Head of caudate nucleus (tissue), 42 donors: ENCODE results near the gene HNRNPA1.
"Not testable (repeated sequence)": the region's sequence is repeated elsewhere in the genome, so short reads cannot be mapped to it uniquely, and the experiment has no call there.

Source experiments
- DNase-seq, 42 donors: peaks; one replicate each; pipeline versions ENCODE4 v3.0.0 to v3.0.0-alpha.2; 2020 to 2021; ENCODE audit warnings: mixed read lengths in 7 of 42
- intact Hi-C: fragments of 100-400 bp; cut with DNase I; formaldehyde crosslinking; loops from one replicate; pipeline ENCODE4 v1.15.0; 2022

The HNRNPA1 gene

DNA sequence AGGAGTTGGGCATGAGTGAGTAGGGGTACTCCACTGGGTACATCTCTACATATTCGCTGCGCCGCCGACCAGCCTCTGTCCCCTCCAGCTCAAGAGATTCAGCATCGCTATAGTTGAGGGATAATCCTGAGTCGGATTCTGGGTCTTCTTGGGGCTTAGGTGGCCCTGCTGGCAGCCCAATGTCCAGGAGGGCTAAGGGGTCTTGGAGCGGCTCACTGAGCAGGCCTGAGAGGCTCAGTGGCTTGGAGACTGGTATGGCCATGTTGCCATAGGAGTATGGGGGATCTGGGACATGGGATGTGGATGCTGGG is 12.4 kb downstream of the HNRNPA1 start:
- intact Hi-C loops, result no loop called here
- DNase-seq, result no peak

DNA sequence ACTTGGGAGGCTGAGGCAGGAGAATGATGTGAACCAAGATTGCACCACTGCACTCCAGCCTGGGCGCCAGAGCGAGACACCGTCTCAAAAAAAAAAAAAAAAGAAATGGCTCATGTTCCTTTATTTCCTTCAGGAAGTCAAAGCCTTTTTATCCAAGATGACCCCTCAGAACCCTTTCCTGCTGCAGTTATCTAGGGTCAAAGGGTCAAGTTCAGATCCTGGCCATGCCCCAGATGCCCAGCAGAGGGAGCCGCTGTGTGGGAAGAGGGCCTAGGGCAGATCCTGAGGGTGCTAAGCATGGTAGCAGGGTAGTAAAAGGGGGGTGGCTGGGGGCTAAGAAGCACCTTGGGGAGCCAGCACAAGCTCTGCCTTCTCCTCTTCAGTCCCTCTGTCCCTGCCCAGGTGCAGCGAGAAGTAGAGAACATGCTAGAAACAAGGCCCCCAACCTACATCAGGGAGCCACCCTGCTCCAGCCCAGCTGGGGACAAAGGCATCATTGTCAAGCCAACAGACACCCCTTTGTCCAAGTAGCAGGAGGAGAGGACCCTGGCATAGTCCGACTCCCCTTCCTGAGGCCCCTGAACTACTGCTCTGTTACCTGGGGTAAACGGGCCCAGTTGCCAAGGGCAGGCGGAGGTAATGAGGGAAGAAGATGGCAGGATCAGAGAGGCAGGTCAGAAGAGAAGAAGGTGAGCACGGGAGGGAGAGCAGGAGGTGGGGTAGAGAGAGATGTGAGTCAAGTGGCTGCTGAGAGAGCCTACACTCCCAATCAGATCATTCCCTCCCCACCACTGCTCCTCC is 13.8 kb downstream of the HNRNPA1 start:
- DNase-seq, result peak in 41 of 42 donors; percentile 37 to 87 (median 68)
- intact Hi-C loops, result no loop called here

DNA sequence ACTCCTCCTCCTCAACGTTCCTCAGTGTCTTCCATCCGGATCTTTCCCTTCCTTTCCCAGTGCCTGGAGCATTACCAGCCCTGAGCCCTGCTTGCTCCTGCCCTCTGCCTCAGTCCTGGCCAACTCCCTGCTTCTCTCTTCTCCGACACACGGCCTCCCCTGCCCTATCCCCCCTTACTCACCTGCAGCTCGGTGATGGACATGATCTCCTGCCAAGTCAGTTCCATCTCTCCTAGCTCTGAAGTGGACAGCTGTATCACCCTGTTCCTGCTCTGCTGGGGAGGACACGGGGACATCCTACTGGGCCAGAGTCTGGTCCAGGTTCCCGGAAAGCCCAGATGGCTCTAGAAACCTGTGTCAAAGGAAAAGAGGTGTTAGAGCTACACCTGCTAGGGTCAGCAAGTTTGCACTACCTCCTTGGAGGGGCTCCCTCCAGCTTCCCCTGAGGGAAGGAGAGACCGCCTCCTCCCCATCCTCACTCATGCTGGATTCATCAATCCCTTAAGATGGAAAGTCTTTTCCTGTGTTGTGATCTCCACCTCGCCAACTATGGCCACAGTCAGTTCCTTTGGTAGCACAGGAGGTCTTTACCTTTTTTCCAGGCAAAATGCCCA is 14.5 kb downstream of the HNRNPA1 start:
- DNase-seq, result peak in 3 of 42 donors; percentile 4 to 12 (median 8)
- intact Hi-C loops, result no loop called here

DNA sequence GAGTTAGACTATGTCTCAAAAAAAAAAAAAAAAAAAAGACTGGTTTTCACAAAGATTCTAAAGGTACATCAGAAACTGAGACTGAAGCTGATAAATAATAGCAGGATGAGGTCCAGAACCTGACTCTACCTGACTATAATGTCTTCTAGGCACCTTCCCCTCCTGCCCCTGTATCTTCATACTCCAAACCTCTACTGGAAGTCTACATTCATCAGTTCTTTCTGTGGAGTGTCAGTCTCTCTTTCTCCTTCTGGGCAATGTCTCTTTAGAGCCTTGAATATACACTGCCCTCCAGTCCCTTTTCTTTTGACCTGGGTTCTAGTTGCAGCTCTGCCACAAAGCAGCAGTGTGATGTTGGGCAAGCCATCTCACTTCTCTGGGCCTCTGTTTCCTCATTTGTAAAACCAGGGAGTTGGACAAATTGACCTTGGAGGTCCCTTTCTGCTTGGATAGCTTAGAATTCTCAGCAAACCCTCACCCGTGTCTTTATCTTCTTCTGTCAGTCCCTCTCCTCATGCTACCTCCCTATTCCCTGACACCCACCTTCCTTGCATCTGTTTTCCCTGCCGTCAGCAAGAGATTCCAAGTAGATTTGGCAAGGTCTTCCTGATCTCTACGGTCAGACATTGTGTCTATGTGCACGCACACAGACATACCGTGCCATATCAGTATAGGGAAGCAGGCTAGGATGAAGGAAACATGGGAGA is 16.0 kb downstream of the HNRNPA1 start:
- DNase-seq, result no peak
- intact Hi-C loops, result no loop called here

DNA sequence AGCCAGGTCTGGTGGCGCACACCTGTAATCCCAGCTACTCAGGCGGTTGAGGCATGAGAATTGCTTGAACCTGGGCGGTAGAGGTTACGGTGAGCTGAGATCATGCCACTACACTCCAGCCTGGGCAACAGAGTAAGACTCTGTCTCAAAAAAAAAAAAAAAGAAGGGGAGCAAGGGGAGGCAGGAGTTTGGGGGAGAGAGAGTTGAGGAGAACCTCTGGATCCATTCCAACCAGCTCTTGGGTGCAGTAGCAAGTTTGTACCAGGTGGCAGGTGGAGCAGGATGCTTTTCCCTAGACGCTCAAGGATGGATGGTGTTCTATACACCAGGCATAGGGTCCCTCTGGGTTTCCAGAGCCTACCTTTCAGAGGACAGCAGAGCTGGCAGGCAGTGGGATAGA is 18.4 kb downstream of the HNRNPA1 start:
- DNase-seq, result no peak
- intact Hi-C loops, result no loop called here

DNA sequence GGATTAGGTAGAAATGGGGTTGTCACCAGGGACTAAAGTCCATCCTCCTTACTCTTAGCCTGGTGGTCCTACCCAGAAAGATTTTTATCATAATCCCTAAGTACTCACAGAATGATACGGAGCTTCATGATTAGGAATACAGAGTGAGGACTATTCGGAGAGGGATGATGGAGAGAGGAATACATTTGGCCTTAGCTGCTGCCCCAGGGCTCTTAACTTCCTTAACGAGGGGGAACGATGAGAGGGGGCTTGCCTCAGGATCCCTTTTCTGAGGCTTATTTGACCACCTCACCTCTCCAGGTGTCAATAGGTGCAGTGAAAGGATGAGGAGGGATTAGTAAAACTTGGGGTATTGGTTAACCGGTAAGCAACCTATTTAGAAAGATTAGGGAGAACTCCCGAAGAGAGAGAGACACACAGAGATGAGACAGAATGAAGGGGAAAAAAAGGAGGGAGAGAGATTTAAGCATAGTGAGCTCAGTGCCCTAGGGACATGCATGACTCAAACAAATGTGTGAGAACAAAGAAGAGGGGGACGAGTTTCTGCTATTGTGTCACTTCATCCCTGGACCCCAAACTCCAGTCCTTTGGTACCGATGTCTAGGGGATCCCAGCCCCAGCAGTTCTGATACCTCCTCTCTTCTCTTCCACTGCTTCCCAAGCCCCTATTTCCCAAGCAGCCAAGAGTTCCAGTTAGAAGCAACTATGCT is 19.1 kb downstream of the HNRNPA1 start:
- no peak for DNase-seq
- intact Hi-C loops, result no loop called here

DNA sequence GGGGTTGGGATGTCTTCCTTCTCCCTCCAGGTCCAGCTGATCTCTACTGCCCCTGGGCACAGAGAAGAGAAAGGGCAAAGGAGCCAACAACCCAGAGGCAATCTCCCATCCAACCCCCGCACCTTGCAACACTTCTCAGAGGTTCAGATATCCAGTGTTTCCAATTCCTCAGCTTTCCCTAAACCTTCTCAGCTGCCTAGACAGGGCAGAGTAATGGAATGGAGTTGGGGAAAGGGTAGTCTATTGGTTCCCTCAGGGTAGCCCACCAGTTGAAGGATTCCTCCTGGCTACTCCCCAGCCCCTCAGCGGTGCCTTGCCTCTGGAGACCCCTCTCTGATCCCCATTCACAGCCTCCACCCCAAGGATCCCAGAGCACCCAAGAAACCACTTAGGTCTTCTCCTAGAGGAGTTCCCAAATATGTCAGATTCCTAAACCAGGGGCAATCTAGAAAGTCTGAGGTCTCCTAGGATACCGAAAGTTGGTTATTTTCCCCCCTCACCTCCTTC is 19.8 kb downstream of the HNRNPA1 start:
- intact Hi-C loops, result no loop called here
- DNase-seq, result no peak

DNA sequence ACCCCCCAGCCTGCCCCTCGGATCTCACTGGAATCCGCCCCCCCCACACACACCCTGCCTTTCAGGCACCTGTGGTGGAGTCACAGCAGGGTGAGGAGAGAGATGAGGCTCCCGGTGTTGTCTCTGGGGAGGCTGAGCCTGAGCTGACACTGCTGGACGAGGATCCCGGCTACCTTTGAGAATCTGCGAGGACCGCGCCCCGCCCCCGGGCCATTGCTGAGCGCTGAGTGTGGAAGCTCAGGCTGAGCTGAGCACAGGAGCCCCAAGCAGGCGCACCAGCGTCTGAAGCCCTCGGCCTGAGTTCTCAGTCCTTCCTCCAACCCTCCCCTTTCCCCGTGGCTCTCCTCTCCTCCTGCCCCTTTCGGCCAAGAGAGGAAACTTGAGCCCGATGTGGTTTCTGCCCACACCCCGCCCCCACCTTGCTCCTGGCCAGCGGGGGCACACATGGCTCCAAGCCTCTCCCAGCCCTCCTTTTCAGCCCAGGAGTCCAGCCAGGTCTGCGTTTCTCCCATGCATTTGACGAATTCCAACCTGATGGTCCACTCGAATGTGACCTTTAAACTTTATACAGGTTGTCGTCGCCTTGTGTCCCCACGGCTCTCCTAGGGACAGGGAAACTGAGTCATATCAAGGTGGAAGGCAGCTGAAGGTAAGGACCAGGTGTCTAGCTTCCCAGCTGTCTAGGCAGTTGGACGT is 20.4 kb downstream of the HNRNPA1 start, which contains the start of gene NFE2:
NFE2 (minus strand) TSS at position 284 of the 696 bp plus-strand sequence. CDS start 5,767 bp downstream, outside the sequence.
- DNase-seq, result peak in 23 of 42 donors; percentile 11 to 62 (median 31)
- intact Hi-C loops, result no loop called here

DNA sequence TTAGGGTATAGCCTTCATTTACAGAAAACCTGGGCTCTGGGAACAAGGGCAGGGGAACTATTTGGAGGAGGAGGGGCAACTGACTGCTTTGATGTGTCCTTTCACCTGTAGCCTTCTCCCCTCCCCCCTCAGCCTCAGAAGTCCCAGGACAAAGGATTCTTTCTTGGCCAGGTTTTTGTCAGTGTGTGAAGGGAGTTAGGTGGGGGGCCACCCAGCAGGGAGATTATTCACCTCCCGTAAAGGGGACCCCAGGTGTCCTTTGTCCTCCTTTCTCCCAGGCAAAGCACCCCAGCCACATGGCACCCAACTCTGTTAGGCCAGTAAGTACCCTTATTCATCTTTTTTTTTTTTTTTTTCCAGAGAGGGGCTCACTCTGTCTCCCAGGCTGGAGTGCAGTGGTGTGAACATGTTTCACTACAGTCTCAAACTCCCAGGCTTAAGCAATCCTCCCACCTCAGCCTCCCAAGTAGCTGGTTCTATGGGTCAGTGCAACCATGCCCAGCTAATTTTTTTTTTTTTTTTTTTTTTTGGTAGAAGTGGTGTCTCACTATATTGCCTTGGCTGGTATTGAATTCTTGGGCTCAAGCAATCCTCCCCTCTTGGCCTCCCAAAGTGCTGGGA is 21.0 kb downstream of the HNRNPA1 start:
- no peak for DNase-seq
- intact Hi-C loops, result no loop called here

DNA sequence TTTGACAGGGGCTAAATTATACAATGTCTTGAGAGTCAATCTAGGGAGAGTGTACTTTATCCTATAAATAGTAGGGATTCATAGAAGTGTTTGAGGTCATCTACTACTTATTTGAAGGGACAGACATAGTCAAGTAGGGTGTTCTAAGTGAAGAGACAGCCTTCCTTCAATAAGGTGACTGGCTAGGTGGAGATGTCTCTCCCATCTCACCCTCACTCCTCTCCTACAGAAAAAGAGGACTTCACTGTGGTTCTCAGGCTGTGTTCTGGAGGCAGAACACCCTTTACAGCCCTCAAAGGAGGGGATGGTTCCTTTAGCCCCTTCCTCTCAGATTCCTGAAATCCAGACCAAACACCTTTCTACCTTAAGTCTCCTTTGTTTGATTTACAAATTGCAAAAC is 23.1 kb downstream of the HNRNPA1 start:
- DNase-seq, result no peak
- intact Hi-C loops, result no loop called here

DNA sequence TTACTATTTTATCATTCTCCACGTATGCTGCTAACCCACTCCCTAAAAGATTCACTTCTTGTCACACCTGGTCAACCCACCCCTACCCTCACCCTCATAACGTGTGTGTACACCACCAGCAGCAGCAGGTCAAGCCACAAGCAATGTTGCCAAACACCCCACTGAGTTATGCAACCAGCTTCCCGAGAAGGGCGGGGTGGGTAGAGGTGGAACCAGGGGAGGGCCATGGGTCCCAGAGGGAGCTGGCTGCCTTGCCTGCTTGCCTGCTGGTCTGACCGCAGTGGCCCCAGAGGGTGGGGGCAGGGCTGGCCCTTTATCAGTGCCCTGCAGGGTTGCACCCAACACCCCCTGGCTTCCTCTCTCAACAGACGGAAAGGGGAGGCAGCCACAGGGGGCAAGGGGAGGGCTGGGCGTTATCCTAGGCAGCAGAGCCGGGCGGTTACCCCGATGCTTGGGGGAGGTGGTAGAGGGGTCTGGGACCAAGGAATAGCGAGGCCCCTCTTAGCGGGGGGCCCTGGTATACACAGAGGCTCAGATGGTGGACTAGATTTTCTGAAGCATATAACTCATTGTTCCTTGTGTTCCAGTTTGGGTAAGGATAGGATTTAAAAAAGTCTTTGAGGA is 23.8 kb downstream of the HNRNPA1 start:
- peak in 15 of 42 donors; percentile 13 to 61 (median 24) for DNase-seq
- intact Hi-C loops, result no loop called here

DNA sequence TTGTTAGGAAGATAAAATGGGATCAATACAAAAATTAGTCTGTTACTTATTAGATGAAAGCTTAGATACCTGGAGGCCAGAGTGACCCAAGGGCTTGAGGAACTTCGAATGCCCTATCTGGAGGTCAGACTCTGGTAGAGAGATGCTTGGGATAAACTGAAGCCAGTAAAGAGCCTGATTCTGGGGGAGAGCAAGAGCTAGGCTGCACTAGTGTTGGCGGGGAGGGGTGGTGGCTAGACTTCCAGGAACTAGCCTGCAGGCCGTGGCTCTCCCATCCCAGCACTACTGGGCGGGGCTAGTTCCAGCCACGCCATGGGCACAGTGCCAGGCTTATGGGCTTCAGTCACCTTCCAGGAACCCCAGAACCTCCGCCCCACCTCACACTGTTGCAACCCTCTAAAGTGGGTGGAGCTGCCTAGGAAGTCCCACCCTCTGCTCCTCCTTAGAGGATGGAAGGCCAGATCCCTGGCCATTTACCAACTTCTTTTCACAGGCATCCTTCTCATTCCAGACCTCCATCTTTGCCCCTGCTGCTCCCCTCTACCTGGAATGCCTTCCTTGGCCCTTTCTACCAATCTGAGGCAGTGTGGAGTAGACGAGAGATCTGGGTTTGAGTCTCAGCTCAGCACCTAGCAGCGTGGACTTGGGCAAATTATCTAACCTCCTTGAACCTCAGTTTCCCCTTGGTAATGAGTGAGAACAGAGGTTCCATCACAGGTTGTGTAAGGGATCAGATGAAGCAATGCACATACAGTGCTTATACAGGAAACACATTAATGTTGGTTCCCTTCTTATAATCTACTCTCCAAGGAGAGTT is 26.6 kb downstream of the HNRNPA1 start:
- peak in 2 of 42 donors; percentile 26 to 52 for DNase-seq
- intact Hi-C loops, result no loop called here

DNA sequence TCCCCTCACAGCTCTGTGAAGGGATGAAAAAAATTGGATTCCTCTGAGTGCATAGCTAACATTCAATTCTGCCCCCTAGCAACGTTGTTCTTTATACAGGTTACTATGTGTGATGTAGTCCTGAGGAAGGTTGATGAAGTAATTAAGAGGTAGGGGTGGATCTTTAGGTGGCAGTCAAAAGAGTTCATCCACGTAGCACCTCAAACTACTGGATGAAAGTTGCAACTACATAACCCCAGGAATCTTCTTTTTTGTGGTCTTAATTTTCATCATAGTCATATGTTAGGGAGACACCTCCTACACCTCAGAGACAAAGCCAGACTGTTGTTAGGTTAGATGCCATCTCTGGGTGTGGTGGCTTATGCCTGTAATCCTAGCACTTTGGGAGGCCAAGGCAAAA is 30.5 kb downstream of the HNRNPA1 start:
- DNase-seq, result no peak

DNA sequence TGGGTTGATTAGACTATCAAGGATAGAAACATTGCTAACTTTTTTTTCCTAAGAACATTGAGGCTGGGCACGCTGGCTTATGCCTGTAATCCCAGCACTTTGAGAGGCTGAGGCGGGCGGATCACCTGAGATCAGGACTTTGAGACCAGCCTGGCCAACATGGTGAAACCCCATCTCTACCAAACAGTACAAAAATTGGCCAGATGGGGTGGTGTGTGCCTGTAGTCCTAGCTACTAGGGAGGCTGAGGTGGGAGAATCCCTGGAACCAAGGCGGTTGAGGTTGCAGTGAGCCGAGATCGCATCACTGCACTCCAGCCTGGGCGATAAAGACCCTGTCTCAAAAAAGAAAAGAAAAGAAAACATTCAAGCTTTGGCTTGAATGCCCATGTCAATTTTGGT is 31.8 kb downstream of the HNRNPA1 start:
- intact Hi-C loops, DNase-seq: not testable (repeated sequence)

More for the DNA sequence above, 30.5 kb downstream of the HNRNPA1 start:
- intact Hi-C loops, result no loop called here

DNA sequence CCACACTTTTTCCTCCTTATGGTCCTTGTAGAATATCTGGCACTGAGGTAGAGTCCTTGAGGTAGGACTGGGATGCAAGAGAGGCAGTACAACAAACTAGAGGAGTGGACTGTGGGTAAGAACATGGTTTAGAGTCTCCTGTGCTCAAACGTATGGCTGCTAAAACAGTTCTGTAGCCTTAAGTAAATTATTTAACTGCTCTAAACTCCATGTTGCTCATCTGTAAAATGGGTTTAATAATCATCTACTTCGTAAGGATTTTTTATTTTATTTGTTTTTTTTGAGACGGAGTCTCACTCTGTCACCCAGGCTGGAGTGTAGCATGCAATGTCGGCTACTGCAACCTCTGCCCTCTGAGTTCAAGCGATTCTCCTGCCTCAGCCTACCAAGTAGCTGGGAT is 40.8 kb downstream of the HNRNPA1 start:
- no peak for DNase-seq
- intact Hi-C loops, result no loop called here

DNA sequence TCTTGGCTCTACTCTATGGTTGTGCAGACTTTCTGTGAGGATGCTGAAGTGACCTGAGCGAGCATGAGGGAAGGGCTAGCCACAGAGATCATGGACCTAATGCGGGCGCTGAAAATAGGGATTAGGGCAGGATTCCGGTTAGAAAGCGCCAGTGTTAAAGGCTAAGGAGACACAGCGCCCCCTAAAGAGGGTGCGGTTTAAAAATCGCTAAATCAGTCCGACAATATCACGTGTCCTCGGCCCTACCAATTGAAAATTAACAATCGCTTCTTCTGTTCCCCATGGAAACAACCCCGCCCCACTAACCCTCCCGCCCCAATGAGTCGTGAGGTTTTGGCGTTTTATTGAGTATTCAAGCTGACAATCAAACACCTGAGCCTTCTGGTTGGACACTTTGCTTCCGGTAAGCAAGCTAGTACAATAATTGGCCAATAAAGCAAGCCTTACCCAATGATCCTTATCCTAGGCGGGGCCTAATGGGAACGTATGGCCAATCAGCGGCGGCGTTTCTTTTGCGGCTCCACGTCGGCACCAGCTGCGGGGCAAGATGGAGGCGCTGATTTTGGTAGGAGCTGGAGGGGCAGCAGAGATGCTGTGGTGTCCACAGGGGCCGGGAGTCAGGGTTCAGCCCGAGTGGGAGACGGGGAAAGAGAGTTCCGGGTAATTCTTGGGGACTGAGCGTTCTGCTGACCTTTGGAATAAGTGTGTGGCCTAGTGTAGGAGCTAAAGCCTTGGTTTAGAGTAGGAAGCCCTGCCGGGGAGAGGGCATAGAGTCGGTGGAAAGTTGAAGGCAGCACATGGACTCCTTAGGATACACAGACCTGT is 44.3 kb downstream of the HNRNPA1 start, which contains the start of gene COPZ1:
COPZ1 (plus strand) TSS at position 515 of the 825 bp plus-strand sequence; CDS start at position 548, 33 bp downstream.
- intact Hi-C loops, result loop anchor here (2.0 to 5.0 kb wide), 2 partner anchors 34 to 43 kb away; partner anchors contain the start of genes CBX5 and HNRNPA1
- DNase-seq, result peak; percentile 91 to 99 (median 96)
